Right lobe of liver (tissue), 4 donors: Measurements from ENCODE around the gene B3GNT5.

Experiments
- CTCF ChIP-seq, 4 donors: fragments of 200-600 bp in 3 of 4; fragments of 450-650 bp in 1 of 4; IDR thresholded peaks; one replicate each; pipeline versions ENCODE4 v1.5.1 to v1.8.0; 2016 to 2022; ENCODE audit warnings: antibody characterized with exemption in 4 of 4, mild to moderate bottlenecking in 2 of 4
- POLR2A ChIP-seq: fragments of 450-650 bp; IDR thresholded peaks from one replicate; pipeline ENCODE4 v1.6.1; 2017; ENCODE audit warnings: antibody characterized with exemption, mild to moderate bottlenecking
- donor health status: DM: no; HTN: no; CAD: no.
- donor health status: DM: no; HTN: no; CAD: no.
- donor health status: DM: no; HTN: yes; CAD: no.

- TF ChIP-seq CTCF (IDR thresholded peaks at IDR 0.05) (no peak), POLR2A (no peak)
Measured at GRCh38 chr3:183287301-183287971, 34.4 kb downstream of the B3GNT5 start.
